Measurements from ENCODE around the gene SLC47A2.
"Not testable (repeated sequence)": the region's sequence is repeated elsewhere in the genome, so short reads cannot be mapped to it uniquely, and the experiment has no call there.

Gene SLC47A2

GRCh38 chr17:19716108-19717030 is at the start of gene SLC47A2:
Gene SLC47A2, minus strand, starts transcription at chr17:19716584. Its CDS starts 29 bp downstream, at chr17:19716555.
- no peak for DNase-seq

- no peak for DNase-seq
Measured at GRCh38 chr17:19766016-19766415, 49.6 kb upstream of the SLC47A2 start.

GRCh38 chr17:19763991-19764390 is 47.6 kb upstream of the SLC47A2 start:
- not testable (repeated sequence) for DNase-seq

GRCh38 chr17:19763416-19763815 is 47.0 kb upstream of the SLC47A2 start:
- DNase-seq = no peak

- DNase-seq = peak; percentile 59
Measured at GRCh38 chr17:19762515-19762961, 46.2 kb upstream of the SLC47A2 start.

GRCh38 chr17:19760746-19761145 is 44.4 kb upstream of the SLC47A2 start:
- DNase-seq = no peak

- no peak for DNase-seq
Measured at GRCh38 chr17:19759568-19760549, 43.5 kb upstream of the SLC47A2 start.

- DNase-seq = no peak
Measured at GRCh38 chr17:19757536-19758180, 41.3 kb upstream of the SLC47A2 start.

- DNase-seq = no peak
Measured at GRCh38 chr17:19756546-19756945, 40.2 kb upstream of the SLC47A2 start.

GRCh38 chr17:19755821-19756510 is 39.6 kb upstream of the SLC47A2 start:
- no peak for DNase-seq

GRCh38 chr17:19755392-19755791 is 39.0 kb upstream of the SLC47A2 start:
- DNase-seq = no peak

GRCh38 chr17:19753661-19754463 is 37.5 kb upstream of the SLC47A2 start:
- no peak for DNase-seq

GRCh38 chr17:19753051-19753509 is 36.7 kb upstream of the SLC47A2 start:
- no peak for DNase-seq

- no peak for DNase-seq
Measured at GRCh38 chr17:19752216-19753050, 36.0 kb upstream of the SLC47A2 start.

- no peak for DNase-seq
Measured at GRCh38 chr17:19750835-19751234, 34.5 kb upstream of the SLC47A2 start.

GRCh38 chr17:19750020-19750572 is 33.7 kb upstream of the SLC47A2 start:
- no peak for DNase-seq

- DNase-seq = no peak
Measured at GRCh38 chr17:19748807-19749193, 32.4 kb upstream of the SLC47A2 start.

GRCh38 chr17:19747829-19748806 is 31.7 kb upstream of the SLC47A2 start, which contains the start of gene ALDH3A1:
Gene ALDH3A1, minus strand, starts transcription at chr17:19748298. Its CDS starts 3,169 bp downstream, at chr17:19745129.
- no peak for DNase-seq
